ENCODE results near the gene SOX10.

The SOX10 gene

GRCh38 chr22:37983860-37984791, at the start of gene SOX10:
TSS of gene SOX10 (minus strand) at chr22:37984555. CDS start at chr22:37983784, 771 bp downstream.
- in situ Hi-C loops (cut with MboI; ENCODE audit: low sequenced_read_pairs) = no loop called here

- in situ Hi-C loops (cut with MboI; ENCODE audit: low sequenced_read_pairs) = no loop called here
Measured at GRCh38 chr22:38033522-38034277, 49.3 kb upstream of the SOX10 start.

- in situ Hi-C loops (cut with MboI; ENCODE audit: low sequenced_read_pairs) = no loop called here
Measured at GRCh38 chr22:38032681-38033521, 48.5 kb upstream of the SOX10 start.

DNA sequence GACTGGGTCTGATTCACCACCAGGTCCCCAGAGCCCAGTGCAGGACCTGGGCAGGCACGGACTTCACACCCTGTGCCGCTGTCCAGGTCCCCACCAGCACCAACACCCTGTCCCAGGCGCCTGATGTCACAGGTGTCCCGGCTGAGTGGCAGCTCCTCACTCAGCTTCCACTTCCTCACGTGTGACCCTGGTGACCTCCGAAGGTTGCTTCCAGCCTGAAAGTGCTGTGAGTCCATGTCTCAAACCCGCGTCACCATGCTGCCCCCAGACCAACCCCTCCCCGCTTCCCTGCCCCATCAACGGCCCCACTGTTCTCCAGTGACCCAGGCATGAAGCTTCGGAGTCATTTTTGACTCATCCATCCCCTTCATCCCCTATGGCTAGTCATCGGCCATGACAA, 47.1 kb upstream of the SOX10 start:
- in situ Hi-C loops (cut with MboI; ENCODE audit: low sequenced_read_pairs) = no loop called here

- in situ Hi-C loops (cut with MboI; ENCODE audit: low sequenced_read_pairs) = no loop called here
Measured at GRCh38 chr22:38030311-38031133, 46.2 kb upstream of the SOX10 start.

DNA sequence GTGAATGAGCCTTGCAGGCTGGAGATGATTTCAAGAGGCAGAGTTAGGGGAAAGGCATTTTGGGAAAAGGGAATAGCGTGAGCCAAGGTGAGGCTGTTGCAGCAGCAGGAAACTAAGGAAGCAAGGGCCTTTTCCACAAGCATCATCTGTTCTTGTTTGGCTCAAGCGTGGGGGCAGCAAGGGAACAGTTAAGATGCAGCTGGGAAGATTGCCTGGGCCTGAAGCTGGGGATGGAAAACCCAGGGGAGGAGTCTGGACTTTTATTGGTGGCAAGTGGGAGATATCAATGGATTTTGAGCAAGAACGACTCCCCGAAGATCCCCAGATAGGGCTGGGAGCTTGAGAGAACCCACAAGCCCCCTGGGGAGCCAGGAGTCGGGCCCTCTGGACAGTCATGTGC, 45.5 kb upstream of the SOX10 start:
- in situ Hi-C loops (cut with MboI; ENCODE audit: low sequenced_read_pairs) = no loop called here

GRCh38 chr22:38029370-38029769, 45.0 kb upstream of the SOX10 start:
- in situ Hi-C loops (cut with MboI; ENCODE audit: low sequenced_read_pairs) = no loop called here

- in situ Hi-C loops (cut with MboI; ENCODE audit: low sequenced_read_pairs) = no loop called here
Measured at GRCh38 chr22:38028344-38029130, 44.2 kb upstream of the SOX10 start.

- in situ Hi-C loops (cut with MboI; ENCODE audit: low sequenced_read_pairs) = no loop called here
Measured at GRCh38 chr22:38027487-38027886, 43.1 kb upstream of the SOX10 start.

DNA sequence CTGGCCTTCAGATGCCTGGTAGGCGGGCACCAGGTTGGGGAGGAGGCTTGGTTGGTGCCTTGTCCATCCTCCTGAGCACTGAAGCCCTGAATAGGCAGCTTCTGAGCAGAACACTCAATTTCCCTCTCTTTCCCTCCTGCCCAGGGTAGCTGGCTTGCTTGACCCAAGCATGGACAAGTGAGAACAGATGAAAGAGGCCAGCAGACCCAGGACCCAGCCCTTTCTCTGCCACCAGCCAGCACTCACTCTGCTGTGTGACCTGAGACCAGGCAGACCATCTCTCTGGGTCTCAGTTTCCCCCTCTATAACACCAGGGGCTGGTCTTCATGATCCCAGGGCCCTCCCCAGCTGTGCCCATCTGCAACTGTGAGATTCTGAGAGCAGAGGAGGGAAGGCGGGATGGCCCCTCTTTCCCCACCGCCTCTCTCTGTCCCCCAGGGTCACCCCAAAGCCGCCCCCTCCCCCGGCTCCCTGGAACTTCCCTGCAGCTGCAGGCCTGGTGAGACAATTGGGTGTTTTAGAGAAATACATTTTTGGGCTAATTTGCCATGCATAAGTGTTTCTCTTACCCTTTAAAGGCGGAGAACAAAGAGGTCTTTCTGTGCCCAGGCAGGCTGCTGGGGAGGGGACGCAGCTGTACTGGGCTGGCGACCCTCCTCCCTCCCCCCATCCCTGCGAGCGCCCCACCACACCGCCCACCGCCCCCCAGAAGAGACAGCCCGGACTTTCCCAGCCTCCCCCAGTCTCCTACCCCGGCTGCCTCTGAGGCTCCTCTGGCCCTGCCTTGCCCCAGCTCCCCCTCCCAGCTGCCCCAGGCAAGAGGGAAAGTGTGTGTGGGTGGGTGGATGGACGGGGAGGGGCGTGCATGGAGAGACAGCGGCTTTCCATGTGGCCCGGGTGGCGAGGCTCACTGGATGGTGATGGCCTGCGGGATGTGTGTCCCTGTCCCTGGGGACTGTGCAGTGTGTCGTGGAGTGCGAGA, 42.1 kb upstream of the SOX10 start:
- in situ Hi-C loops (cut with MboI; ENCODE audit: low sequenced_read_pairs) = no loop called here

GRCh38 chr22:38025514-38025913, 41.2 kb upstream of the SOX10 start:
- in situ Hi-C loops (cut with MboI; ENCODE audit: low sequenced_read_pairs) = no loop called here

- in situ Hi-C loops (cut with MboI; ENCODE audit: low sequenced_read_pairs) = no loop called here
Measured at GRCh38 chr22:38023045-38023444, 38.7 kb upstream of the SOX10 start.

DNA sequence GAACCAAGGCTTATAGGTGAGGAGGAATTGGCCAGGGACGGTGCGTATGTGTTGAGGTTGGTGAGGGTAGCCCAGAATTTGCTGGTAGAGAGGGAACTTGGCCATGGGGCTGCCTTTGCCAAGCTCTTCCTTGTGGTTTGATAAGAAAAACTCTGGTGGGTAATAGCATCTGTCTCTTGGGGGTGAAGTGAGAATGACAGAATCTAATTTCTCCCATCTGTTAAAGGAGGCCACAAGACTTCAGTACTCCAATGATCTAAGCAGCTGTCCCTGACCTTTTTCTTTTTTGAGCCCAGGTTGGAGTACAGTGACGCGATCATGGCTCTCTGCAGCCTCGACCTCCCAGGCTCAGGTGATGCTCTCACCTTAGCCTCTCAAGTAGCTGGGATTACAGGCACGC, 36.9 kb upstream of the SOX10 start:
- in situ Hi-C loops (cut with MboI; ENCODE audit: low sequenced_read_pairs) = no loop called here

DNA sequence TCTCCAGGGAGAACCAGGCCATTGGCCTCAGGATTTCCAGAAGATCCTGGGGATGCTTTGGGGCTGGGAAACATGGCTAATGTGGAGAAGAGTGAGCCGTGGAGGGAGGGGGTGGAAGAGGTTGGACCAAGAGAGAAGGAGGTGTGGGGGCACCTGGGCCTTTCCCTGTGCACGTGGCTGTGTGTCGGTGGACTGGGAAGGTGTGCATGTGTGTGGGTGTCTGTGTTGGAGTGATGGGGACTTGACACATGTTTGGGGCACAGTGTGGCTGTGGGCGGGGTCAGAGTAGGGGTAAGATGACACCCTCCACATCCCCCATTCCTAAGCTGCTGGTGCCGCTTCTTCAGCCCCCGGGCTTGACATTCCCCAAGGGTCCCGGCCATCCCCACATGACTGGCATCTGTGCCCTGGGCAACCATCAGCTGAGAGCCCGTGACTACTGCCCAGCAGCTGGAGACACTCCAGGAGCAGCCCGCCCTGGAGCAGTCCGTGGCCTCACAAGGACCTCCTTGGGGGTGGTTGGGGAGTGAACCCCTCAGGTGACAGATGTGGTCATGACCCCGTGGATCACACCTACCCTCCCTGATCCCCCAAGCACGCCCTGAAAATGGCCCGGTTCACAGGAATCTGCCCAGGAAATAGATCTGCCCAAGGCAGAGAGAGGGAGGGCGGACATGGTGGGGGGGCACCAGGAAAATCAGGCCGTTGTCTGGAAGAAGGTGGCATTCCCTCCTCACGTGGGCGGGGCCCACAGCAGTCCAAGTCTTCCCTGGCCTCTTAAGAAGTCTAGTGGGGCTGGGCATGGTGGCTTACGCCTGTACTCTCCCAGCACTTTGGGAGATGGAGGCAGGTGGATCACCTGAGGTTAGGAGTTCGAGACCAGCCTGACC, 34.8 kb upstream of the SOX10 start:
- in situ Hi-C loops (cut with MboI; ENCODE audit: low sequenced_read_pairs) = no loop called here

GRCh38 chr22:38017939-38018885, 33.9 kb upstream of the SOX10 start:
- in situ Hi-C loops (cut with MboI; ENCODE audit: low sequenced_read_pairs) = no loop called here

GRCh38 chr22:38017272-38017920, 33.0 kb upstream of the SOX10 start:
- in situ Hi-C loops (cut with MboI; ENCODE audit: low sequenced_read_pairs) = no loop called here

Measured in HL-60/S4 treated with phorbol 12-myristate 13-acetate at 8.2 ng/mL for 4 days and 3 days (cell line).